ENCODE measurements around the gene FNDC7.

The FNDC7 gene

GRCh38 chr1:108703939-108704338, 8.8 kb upstream of the FNDC7 start:
- ChIA-PET POLR2A (interaction anchor here (1.4 to 4.8 kb wide), 2 partner anchors 12 to 20 kb away, joined by 3 to 33 read pairs; partner anchors contain the start of gene PRPF38B), CTCF (interaction anchor here (0.6 kb wide), 1 partner anchor 73 kb away, joined by 3 read pairs; no protein-coding TSS in a partner anchor)
- H3K4me1 ChIP-seq (ENCODE audit: control insufficient read depth, insufficient read depth, low read length): no peaks in the 10 kb centered on the region
- H3K9me3 ChIP-seq (ENCODE audit: control insufficient read depth, insufficient read depth, low read depth, low read length): no peaks in the 10 kb centered on the region
- TF ChIP-seq ZBTB17 (tag by site-specific recombination; IDR thresholded peaks at IDR 0.05): no peak
- TF ChIP-seq, protein P1, sequence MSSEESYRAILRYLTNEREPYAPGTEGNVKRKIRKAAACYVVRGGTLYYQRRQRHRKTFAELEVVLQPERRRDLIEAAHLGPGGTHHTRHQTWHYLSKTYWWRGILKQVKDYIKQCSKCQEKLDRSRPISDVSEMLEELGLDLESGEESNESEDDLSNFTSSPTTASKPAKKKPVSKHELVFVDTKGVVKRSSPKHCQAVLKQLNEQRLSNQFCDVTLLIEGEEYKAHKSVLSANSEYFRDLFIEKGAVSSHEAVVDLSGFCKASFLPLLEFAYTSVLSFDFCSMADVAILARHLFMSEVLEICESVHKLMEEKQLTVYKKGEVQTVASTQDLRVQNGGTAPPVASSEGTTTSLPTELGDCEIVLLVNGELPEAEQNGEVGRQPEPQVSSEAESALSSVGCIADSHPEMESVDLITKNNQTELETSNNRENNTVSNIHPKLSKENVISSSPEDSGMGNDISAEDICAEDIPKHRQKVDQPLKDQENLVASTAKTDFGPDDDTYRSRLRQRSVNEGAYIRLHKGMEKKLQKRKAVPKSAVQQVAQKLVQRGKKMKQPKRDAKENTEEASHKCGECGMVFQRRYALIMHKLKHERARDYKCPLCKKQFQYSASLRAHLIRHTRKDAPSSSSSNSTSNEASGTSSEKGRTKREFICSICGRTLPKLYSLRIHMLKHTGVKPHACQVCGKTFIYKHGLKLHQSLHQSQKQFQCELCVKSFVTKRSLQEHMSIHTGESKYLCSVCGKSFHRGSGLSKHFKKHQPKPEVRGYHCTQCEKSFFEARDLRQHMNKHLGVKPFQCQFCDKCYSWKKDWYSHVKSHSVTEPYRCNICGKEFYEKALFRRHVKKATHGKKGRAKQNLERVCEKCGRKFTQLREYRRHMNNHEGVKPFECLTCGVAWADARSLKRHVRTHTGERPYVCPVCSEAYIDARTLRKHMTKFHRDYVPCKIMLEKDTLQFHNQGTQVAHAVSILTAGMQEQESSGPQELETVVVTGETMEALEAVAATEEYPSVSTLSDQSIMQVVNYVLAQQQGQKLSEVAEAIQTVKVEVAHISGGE (tag by site-specific recombination; conservative IDR thresholded peaks at IDR 0.05; ENCODE audit: low read depth): peak; percentile 44; the same call in 1 of the 2 replicates
- no peak for TF ChIP-seq ZNF560 (tag by site-specific recombination; IDR thresholded peaks at IDR 0.05; ENCODE audit: borderline replicate concordance)
- no peak for TF ChIP-seq ZNF426 (tag by site-specific recombination; IDR thresholded peaks at IDR 0.05)
- no peak for TF ChIP-seq ZNF155 (tag by site-specific recombination; IDR thresholded peaks at IDR 0.05)
- TF ChIP-seq ZNF768 (tag by site-specific recombination; IDR thresholded peaks at IDR 0.05): no peak
- no peak for TF ChIP-seq KLF16 (tag by site-specific recombination; IDR thresholded peaks at IDR 0.05)
- H3K4me3 ChIP-seq (ENCODE audit: low read depth, low read length): no peak overlapping the region
- H3K36me3 ChIP-seq (ENCODE audit: control insufficient read depth in 2 of 2, insufficient read depth in 1 of 2, low read length in 2 of 2): peaks cover 24 to 34% of the 10 kb centered on the region in 2 experiments
- H3K27ac ChIP-seq (ENCODE audit: extremely low read depth, low read depth, low read length): no peak overlapping the region

GRCh38 chr1:108704496-108704895, 8.2 kb upstream of the FNDC7 start:
- no peak overlapping the region for H3K4me3 ChIP-seq (ENCODE audit: low read depth, low read length)
- CTCF ChIA-PET: no interaction called here
- H3K4me1 ChIP-seq (ENCODE audit: control insufficient read depth, insufficient read depth, low read length): no peaks in the 10 kb centered on the region
- H3K36me3 ChIP-seq (ENCODE audit: control insufficient read depth in 2 of 2, insufficient read depth in 1 of 2, low read length in 2 of 2): peaks cover 18 to 28% of the 10 kb centered on the region in 2 experiments
- no peaks in the 10 kb centered on the region for H3K9me3 ChIP-seq (ENCODE audit: control insufficient read depth, insufficient read depth, low read depth, low read length)
- TF ChIP-seq ZNF423 (tag by site-specific recombination; IDR thresholded peaks at IDR 0.05) (no peak), ZFP37 (tag by site-specific recombination; IDR thresholded peaks at IDR 0.05) (no peak), ATF2 (tag by site-specific recombination; IDR thresholded peaks at IDR 0.05; ENCODE audit: low read depth) (no peak), ZNF24 (tag by site-specific recombination; IDR thresholded peaks at IDR 0.05) (no peak), ZNF670 (tag by site-specific recombination; IDR thresholded peaks at IDR 0.05; ENCODE audit: low read depth) (no peak), ZNF48 (tag by site-specific recombination; IDR thresholded peaks at IDR 0.05) (no peak), CTCF (tag by site-specific recombination; IDR thresholded peaks at IDR 0.05) (no peak), GLI4 (tag by site-specific recombination; IDR thresholded peaks at IDR 0.05) (no peak), IKZF3 (tag by site-specific recombination; IDR thresholded peaks at IDR 0.05) (no peak), MYNN (tag by site-specific recombination; IDR thresholded peaks at IDR 0.05; ENCODE audit: borderline replicate concordance) (no peak), ZNF148 (tag by site-specific recombination; IDR thresholded peaks at IDR 0.05; ENCODE audit: borderline replicate concordance) (no peak), ZNF776 (tag by site-specific recombination; IDR thresholded peaks at IDR 0.05; ENCODE audit: borderline replicate concordance) (no peak), ZNF140 (tag by site-specific recombination; IDR thresholded peaks at IDR 0.05) (no peak), BCL11A (tag by site-specific recombination; IDR thresholded peaks at IDR 0.05; ENCODE audit: low read depth) (no peak)
- H3K27ac ChIP-seq (ENCODE audit: extremely low read depth, low read depth, low read length): no peak overlapping the region
- POLR2A ChIA-PET: interaction anchor here (1.4 to 4.8 kb wide), 2 partner anchors 12 to 19 kb away, joined by 3 to 33 read pairs; partner anchors contain the start of gene PRPF38B

Data from HEK293 (cell line).